HepG2 (cell line): ENCODE measurements around the gene GAS2L2. TPM values are rescaled to one million over a fixed set of nuclear protein-coding genes. Genes with fewer than 3 reads are reported as not detected.

Source experiments
- ATF7 ChIP-seq, 2 experiments: fragments of 450-650 bp in 1 of 2; sonication (generic) in 1 of 2; formaldehyde crosslinking in 1 of 2; IDR thresholded peaks; 2 replicates each; pipeline versions ENCODE4 v1.4.0 to v1.6.1; 2016 to 2020; ENCODE audit warnings: antibody characterized with exemption in 1 of 2, mild to moderate bottlenecking in 1 of 2, missing genetic modification reagents in 1 of 2
- ATRX ChIP-seq: sonication (generic); formaldehyde crosslinking; IDR thresholded peaks from 2 replicates; pipeline ENCODE4 v1.4.0; 2020; ENCODE audit warnings: missing genetic modification reagents, borderline replicate concordance
- BRD4 ChIP-seq: sonication (generic); formaldehyde crosslinking; IDR thresholded peaks from 2 replicates; pipeline ENCODE4 v1.4.0; 2020; ENCODE audit warnings: missing genetic modification reagents
- CAMTA2 ChIP-seq: sonication (generic); formaldehyde crosslinking; IDR thresholded peaks from 2 replicates; pipeline ENCODE4 v1.4.0; 2020; ENCODE audit warnings: mild to moderate bottlenecking, missing genetic modification reagents, borderline replicate concordance
- CERS6 ChIP-seq: sonication (generic); formaldehyde crosslinking; IDR thresholded peaks from 2 replicates; pipeline ENCODE4 v1.5.0; 2020; ENCODE audit warnings: missing genetic modification reagents
- CREB1 ChIP-seq, 2 experiments: fragments of 450-650 bp in 1 of 2; IDR thresholded peaks; 2 replicates each; pipeline ENCODE4 v1.6.1; 2016 to 2017; ENCODE audit warnings: control low read depth in 1 of 2, mild to moderate bottlenecking in 1 of 2, missing compliant biosample characterization in 1 of 2, missing genetic modification characterization in 1 of 2
- EHMT2 ChIP-seq: fragments of 200-600 bp; sonication (generic); IDR thresholded peaks from 2 replicates; pipeline ENCODE4 v1.7.0; 2017; ENCODE audit warnings: antibody characterized with exemption, low read depth, low read length, borderline replicate concordance
- POLR2A ChIP-seq, 2 experiments: IDR thresholded peaks; 2 replicates each; pipeline ENCODE4 v1.6.1; 2011; ENCODE audit warnings: low read depth in 2 of 2, low read length in 2 of 2, mild to moderate bottlenecking in 1 of 2, moderate library complexity in 1 of 2; ENCODE audit not compliant: insufficient read depth in 1 of 2
- SNAPC5 ChIP-seq: sonication (generic); formaldehyde crosslinking; IDR thresholded peaks from 2 replicates; pipeline ENCODE4 v1.8.1; 2023; ENCODE audit warnings: mild to moderate bottlenecking, missing genetic modification reagents, borderline replicate concordance
- TRIM24 ChIP-seq: sonication (generic); formaldehyde crosslinking; IDR thresholded peaks from 2 replicates; pipeline ENCODE4 v1.8.0; 2022; ENCODE audit warnings: mild to moderate bottlenecking, missing genetic modification reagents
- ZBTB40 ChIP-seq, 2 experiments: fragments of 450-650 bp in 1 of 2; sonication (generic) in 1 of 2; formaldehyde crosslinking in 1 of 2; IDR thresholded peaks; 2 replicates each; pipeline versions ENCODE4 v1.6.1 to v1.8.0; 2016 to 2022; ENCODE audit warnings: antibody characterized with exemption in 1 of 2, mild to moderate bottlenecking in 1 of 2, missing genetic modification reagents in 1 of 2
- ZNF235 ChIP-seq: sonication (generic); formaldehyde crosslinking; IDR thresholded peaks from 2 replicates; pipeline ENCODE4 v1.8.1; 2023; ENCODE audit warnings: mild to moderate bottlenecking, missing genetic modification reagents, borderline replicate concordance
- ZNF264 ChIP-seq: sonication (generic); formaldehyde crosslinking; IDR thresholded peaks from 2 replicates; pipeline ENCODE4 v1.4.0; 2020; ENCODE audit warnings: missing genetic modification reagents
- ZNF501 ChIP-seq: sonication (generic); formaldehyde crosslinking; IDR thresholded peaks from 2 replicates; pipeline ENCODE4 v1.5.1; 2020; ENCODE audit warnings: mild to moderate bottlenecking, moderate library complexity, missing genetic modification reagents
- ZNF784 ChIP-seq: sonication (generic); formaldehyde crosslinking; IDR thresholded peaks from 2 replicates; pipeline ENCODE4 v1.5.1; 2020; ENCODE audit warnings: missing genetic modification reagents, mild to moderate bottlenecking, borderline replicate concordance
- polyA plus RNA-seq, 8 experiments: library from polyadenylated mRNA; depleted of rRNA in 3 of 8; stranded (reverse) in 7 of 8; unstranded in 1 of 8; fragments of >200 nt; fragmentation: Illumina TruSeq in 4 of 8; extraction: Trizol in 4 of 8; gene quantifications; 2 replicates each; pipeline versions ENCODE4 v1.2.1 to v1.2.3, GENCODE V29; 2011 to 2016; ENCODE audit warnings: low read depth in 4 of 8, missing spikeins in 1 of 8, mixed read lengths in 1 of 8; ENCODE audit not compliant: insufficient read depth in 1 of 8
- total RNA-seq, 5 experiments: library from RNA; depleted of rRNA; stranded (reverse); fragments of >200 nt; fragmentation: Illumina TruSeq; extraction: Trizol; gene quantifications; 2 replicates each; pipeline ENCODE4 v1.2.3, GENCODE V29; 2016; ENCODE audit warnings: low read depth in 1 of 5

GAS2L2 gene
- total and polyA plus RNA-seq, 2 of the 13 experiments (the other 11 are each of a cell fraction or from before 2014, with no cell fraction given): not detected

GRCh38 chr17:35764123-35764991, 11.3 kb upstream of the GAS2L2 start (continued):
- TF ChIP-seq EHMT2: no peak
- no peak for TF ChIP-seq SNAPC5
- no peak for TF ChIP-seq ZNF784 (CRISPR knock-in tag)
- TF ChIP-seq POLR2A (IDR thresholded peaks at IDR 0.05; ENCODE audit: insufficient read depth in 1 of 2, low read depth in 2 of 2, low read length in 2 of 2): no peak
- no peak for TF ChIP-seq CAMTA2
- TF ChIP-seq ATRX (CRISPR knock-in tag): no peak
- TF ChIP-seq CREB1 (IDR thresholded peaks at IDR 0.05): no peak
- TF ChIP-seq CREB1 (CRISPR knock-in tag; IDR thresholded peaks at IDR 0.05): no peak
- TF ChIP-seq ZBTB40 (IDR thresholded peaks at IDR 0.05): no peak
- TF ChIP-seq ZBTB40 (CRISPR knock-in tag; IDR thresholded peaks at IDR 0.05): no peak; the same call in 1 of the 2 replicates
- no peak for TF ChIP-seq CERS6 (CRISPR knock-in tag)
- no peak; the same call in 1 of the 2 replicates for TF ChIP-seq ZNF264 (CRISPR knock-in tag)
- TF ChIP-seq BRD4 (CRISPR knock-in tag): no peak
- no peak for TF ChIP-seq ATF7 (IDR thresholded peaks at IDR 0.05)
- TF ChIP-seq ATF7 (CRISPR knock-in tag; IDR thresholded peaks at IDR 0.05): no peak
- TF ChIP-seq ZNF235 (CRISPR knock-in tag): 0 out of 2 replicates have a peak, but pooled peaks have one; percentile 72
- peak; percentile 40 for TF ChIP-seq ZNF501 (CRISPR knock-in tag)
- no peak for TF ChIP-seq TRIM24 (CRISPR knock-in tag)
